Cardiac muscle cell (in vitro differentiated cells and primary cell): ENCODE measurements around the gene MYH15. TPM values are rescaled to one million over a fixed set of nuclear protein-coding genes. Genes with fewer than 3 reads are reported as not detected.

Source experiments
- DNase-seq, 2 donors: peaks; one replicate each; pipeline versions ENCODE4 v3.0.0 to v3.0.0-alpha.2; 2010 to 2017; ENCODE audit warnings: low read depth in 1 of 2, low spot score in 1 of 2
- H3K27ac ChIP-seq: fragments of 200-600 bp; sonication (generic); 2 replicates; pipeline ENCODE4 v1.5.1; 2016
- H3K27me3 ChIP-seq: fragments of 200-600 bp; sonication (generic); 2 replicates; pipeline ENCODE4 v1.6.0; 2016; ENCODE audit warnings: control low read depth
- H3K36me3 ChIP-seq: fragments of 200-600 bp; sonication (generic); 2 replicates; pipeline ENCODE4 v1.5.1; 2016; ENCODE audit warnings: control low read depth
- H3K4me1 ChIP-seq: fragments of 200-600 bp; sonication (generic); 2 replicates; pipeline ENCODE4 v1.8.1; 2017; ENCODE audit warnings: low read depth, mild to moderate bottlenecking, mixed run types
- H3K4me3 ChIP-seq: fragments of 200-600 bp; sonication (generic); 2 replicates; pipeline ENCODE4 v1.5.1; 2016; ENCODE audit warnings: mild to moderate bottlenecking
- H3K9me3 ChIP-seq: fragments of 200-600 bp; sonication (generic); 2 replicates; pipeline ENCODE4 v1.5.1; 2017; ENCODE audit warnings: low read depth, mild to moderate bottlenecking, control low read depth
- polyA plus RNA-seq: library from polyadenylated mRNA; unstranded; fragments of >200 nt; fragmentation: Nextera tagmentation; extraction: Ambion mirVana; gene quantifications from 2 replicates; pipeline ENCODE4 v1.2.1, GENCODE V29; 2016
- total RNA-seq: library from RNA; depleted of rRNA; stranded (reverse); fragments of >200 nt; gene quantifications from 2 replicates; pipeline ENCODE4 v1.2.3, GENCODE V29; 2016
- TF ChIP-seq, protein P1 (sequence below): IDR thresholded peaks from 2 replicates; pipeline ENCODE4 v1.5.1; 2012; ENCODE audit warnings: low read depth, mild to moderate bottlenecking, low read length

Gene MYH15
- total and polyA plus RNA-seq, 2 experiments from 2014 or later: 0.24 to 0.55 TPM

DNA sequence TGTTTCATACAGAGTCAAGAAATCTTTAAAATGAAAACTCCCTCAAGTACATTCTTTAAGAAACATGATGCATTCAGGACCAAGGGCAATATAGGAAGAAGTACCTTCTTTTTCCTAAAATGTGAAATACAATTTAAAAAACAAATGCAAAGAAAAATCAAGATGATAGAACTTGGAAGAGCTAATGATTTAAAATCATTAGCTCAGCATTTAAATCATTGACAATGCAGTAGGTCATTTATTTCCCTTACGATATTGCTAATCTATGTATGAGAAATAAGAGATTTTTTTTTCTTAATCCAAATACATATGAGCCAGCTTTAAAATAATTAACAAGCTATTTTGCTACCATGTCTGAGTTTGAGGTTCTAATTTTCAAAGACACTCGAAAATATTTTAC is 108.6 kb downstream of the MYH15 start:
- Histone ChIP-seq H3K36me3 (no peaks in the 10 kb centered on the region), H3K27me3 (peaks cover 3% of the 10 kb centered on the region)

DNA sequence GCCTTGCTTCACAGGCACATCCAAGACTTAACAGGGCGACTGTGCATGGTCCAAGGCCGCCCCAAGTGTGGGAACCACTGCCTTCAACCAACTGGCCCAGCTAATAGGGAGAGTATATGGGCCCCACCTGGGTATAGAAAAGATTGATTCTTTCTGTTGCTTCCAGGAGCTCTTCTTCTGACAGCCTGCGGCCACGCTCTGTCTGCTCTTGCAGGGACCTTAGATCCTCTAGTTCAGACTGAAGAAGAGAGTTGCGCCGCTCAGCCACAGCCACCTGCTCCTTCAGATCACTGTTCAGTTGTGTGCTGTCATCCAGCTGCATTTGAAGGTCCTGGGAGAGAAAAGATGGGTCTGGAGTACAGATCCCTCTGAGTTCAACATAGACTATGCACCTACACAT is 111.9 kb downstream of the MYH15 start:
- Histone ChIP-seq H3K27me3 (peaks cover 3% of the 10 kb centered on the region), H3K9me3 (no peaks in the 10 kb centered on the region), H3K4me3 (no peak overlapping the region), H3K27ac (no peak overlapping the region), H3K4me1 (peaks cover 5% of the 10 kb centered on the region), H3K36me3 (no peaks in the 10 kb centered on the region)
- DNase-seq: no peak
- TF ChIP-seq, protein P1, sequence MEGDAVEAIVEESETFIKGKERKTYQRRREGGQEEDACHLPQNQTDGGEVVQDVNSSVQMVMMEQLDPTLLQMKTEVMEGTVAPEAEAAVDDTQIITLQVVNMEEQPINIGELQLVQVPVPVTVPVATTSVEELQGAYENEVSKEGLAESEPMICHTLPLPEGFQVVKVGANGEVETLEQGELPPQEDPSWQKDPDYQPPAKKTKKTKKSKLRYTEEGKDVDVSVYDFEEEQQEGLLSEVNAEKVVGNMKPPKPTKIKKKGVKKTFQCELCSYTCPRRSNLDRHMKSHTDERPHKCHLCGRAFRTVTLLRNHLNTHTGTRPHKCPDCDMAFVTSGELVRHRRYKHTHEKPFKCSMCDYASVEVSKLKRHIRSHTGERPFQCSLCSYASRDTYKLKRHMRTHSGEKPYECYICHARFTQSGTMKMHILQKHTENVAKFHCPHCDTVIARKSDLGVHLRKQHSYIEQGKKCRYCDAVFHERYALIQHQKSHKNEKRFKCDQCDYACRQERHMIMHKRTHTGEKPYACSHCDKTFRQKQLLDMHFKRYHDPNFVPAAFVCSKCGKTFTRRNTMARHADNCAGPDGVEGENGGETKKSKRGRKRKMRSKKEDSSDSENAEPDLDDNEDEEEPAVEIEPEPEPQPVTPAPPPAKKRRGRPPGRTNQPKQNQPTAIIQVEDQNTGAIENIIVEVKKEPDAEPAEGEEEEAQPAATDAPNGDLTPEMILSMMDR: no peak

More for the DNA sequence above, 108.6 kb downstream of the MYH15 start:
- peaks cover 17% of the 10 kb centered on the region for H3K4me1 ChIP-seq
- no peak overlapping the region for H3K27ac ChIP-seq
- TF ChIP-seq, protein P1: no peak
- H3K9me3 ChIP-seq: no peaks in the 10 kb centered on the region
- H3K4me3 ChIP-seq: no peak overlapping the region
- no peak for DNase-seq

DNA sequence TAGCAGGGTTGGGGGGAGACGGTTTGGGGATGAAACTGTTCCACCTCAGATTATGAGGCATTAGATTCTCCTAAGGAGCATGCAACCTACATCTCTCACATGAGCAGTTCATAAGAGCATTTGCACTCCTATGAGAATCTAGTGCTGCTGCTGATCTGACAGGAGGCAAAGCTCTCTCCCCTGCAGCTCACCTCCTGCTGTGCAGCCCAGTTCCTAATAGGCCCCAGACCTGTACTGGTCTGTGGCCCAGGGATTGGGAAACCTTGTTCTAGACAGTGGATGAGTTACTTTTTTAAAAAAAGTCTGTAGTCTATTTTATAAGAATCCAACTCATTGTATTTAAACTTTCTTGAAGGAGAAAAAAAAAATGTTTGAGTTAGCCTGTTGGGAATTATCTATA is 114.1 kb downstream of the MYH15 start:
- H3K9me3 ChIP-seq: no peaks in the 10 kb centered on the region
- H3K27ac ChIP-seq: no peak overlapping the region
- TF ChIP-seq, protein P1: no peak
- H3K4me1 ChIP-seq: no peaks in the 10 kb centered on the region
- no peak for DNase-seq
- H3K4me3 ChIP-seq: no peak overlapping the region
- H3K36me3 ChIP-seq: no peaks in the 10 kb centered on the region
- peaks cover 3% of the 10 kb centered on the region for H3K27me3 ChIP-seq

DNA sequence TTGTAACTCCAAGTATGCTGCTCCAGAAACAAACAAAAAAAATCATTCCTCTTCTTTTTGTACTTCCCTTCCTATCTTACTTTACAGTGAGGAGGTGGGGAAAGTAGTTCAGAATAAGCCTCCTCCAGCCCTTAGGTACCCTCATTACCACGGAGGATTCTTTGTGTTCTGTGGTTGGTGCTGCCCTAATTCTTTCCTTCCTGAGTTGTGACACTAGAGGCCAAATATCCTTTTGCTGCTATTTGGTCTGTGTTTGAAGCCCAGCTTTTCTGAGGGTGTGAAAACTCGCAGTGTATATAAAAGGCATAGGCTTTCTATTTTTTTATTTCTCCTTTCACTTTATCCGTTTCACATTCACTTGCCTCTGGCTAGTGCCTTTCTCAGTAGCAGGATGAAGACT is 115.8 kb downstream of the MYH15 start:
- DNase-seq: no peak
- no peak overlapping the region for H3K27ac ChIP-seq
- no peaks in the 10 kb centered on the region for H3K4me1 ChIP-seq
- TF ChIP-seq, protein P1: no peak
- no peak overlapping the region for H3K4me3 ChIP-seq
- no peaks in the 10 kb centered on the region for H3K27me3 ChIP-seq
- H3K36me3 ChIP-seq: no peaks in the 10 kb centered on the region
- no peaks in the 10 kb centered on the region for H3K9me3 ChIP-seq

DNA sequence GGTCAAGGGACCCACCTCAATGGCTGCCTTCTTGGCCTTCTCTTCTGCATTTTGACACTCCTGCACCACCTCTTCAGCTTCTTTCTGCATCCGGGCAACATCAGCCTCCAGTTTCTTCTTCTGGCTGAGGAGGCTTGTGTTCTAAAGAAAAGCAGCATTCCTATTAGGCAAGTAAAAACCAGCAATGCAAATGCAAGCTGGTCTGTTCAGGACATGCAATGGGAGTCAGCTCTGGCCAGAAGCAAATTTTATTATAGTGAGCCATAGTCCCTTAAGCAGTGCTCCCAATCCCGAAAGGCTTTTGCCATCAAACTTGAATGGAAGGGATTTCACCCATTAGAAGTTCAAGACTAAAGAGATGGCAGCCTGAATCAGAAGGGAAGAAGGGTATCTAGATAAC is 116.4 kb downstream of the MYH15 start:
- Histone ChIP-seq H3K27ac (no peak overlapping the region), H3K4me1 (no peaks in the 10 kb centered on the region), H3K27me3 (no peaks in the 10 kb centered on the region), H3K9me3 (no peaks in the 10 kb centered on the region), H3K4me3 (no peak overlapping the region), H3K36me3 (no peaks in the 10 kb centered on the region)
- TF ChIP-seq, protein P1: no peak
- DNase-seq: no peak
